Esophagus muscularis mucosa (tissue), 4 donors: ENCODE measurements around the gene GNG5. TPM values are rescaled to one million over a fixed set of nuclear protein-coding genes. Genes with fewer than 3 reads are reported as not detected.

Source experiments
- DNase-seq: peaks from one replicate; pipeline ENCODE4 v3.0.0-alpha.2; 2017; ENCODE audit errors: extremely low spot score
- H3K27ac ChIP-seq, 4 donors: fragments of 200-600 bp; sonication (generic); replicated peaks in 1 of 4; 1 replicate in 3 of 4; 2 replicates in 1 of 4; pipeline ENCODE4 v1.5.1; 2016 to 2019; ENCODE audit warnings: mild to moderate bottlenecking in 1 of 4
- H3K27me3 ChIP-seq, 4 donors: fragments of 200-600 bp; sonication (generic); one replicate each; pipeline versions ENCODE4 v1.5.1 to v1.6.0; 2016 to 2019
- H3K36me3 ChIP-seq, 4 donors: fragments of 200-600 bp; sonication (generic); one replicate each; pipeline ENCODE4 v1.5.1; 2016 to 2019
- H3K4me1 ChIP-seq, 4 donors: fragments of 200-600 bp; sonication (generic); one replicate each; pipeline ENCODE4 v1.5.1; 2016 to 2019
- H3K4me3 ChIP-seq, 4 donors: fragments of 200-600 bp; sonication (generic); 1 replicate in 2 of 4; 2 replicates in 2 of 4; pipeline ENCODE4 v1.5.1; 2016 to 2019; ENCODE audit warnings: mild to moderate bottlenecking in 4 of 4, moderate library complexity in 1 of 4
- H3K9me3 ChIP-seq, 4 donors: fragments of 200-600 bp; sonication (generic); 1 replicate in 3 of 4; 2 replicates in 1 of 4; pipeline ENCODE4 v1.5.1; 2016 to 2019
- CTCF ChIP-seq, 3 experiments: fragments of 200-600 bp in 2 of 3; fragments of 450-650 bp in 1 of 3; sonication (generic) in 2 of 3; IDR thresholded peaks; one replicate each; pipeline ENCODE4 v1.5.1; 2017 to 2019; ENCODE audit warnings: antibody characterized with exemption in 3 of 3, mild to moderate bottlenecking in 2 of 3, moderate library complexity in 1 of 3
- EP300 ChIP-seq: sonication (generic); formaldehyde crosslinking; IDR thresholded peaks from one replicate; pipeline ENCODE4 v1.6.1; 2017; ENCODE audit warnings: antibody characterized with exemption
- POLR2A ChIP-seq: fragments of 450-650 bp; IDR thresholded peaks from one replicate; pipeline ENCODE4 v1.6.1; 2017; ENCODE audit warnings: antibody characterized with exemption, moderate library complexity, mild to moderate bottlenecking, low read depth
- POLR2AphosphoS5 ChIP-seq, 2 donors: sonication (generic); formaldehyde crosslinking; IDR thresholded peaks; one replicate each; pipeline ENCODE4 v1.6.1; 2017; ENCODE audit warnings: antibody characterized with exemption in 2 of 2
- WGBS: methylation state at CpG from one replicate; pipeline ENCODE4 v1.1.5; 2018; 5-methylcytosine and 5-hydroxymethylcytosine counted together
- intact Hi-C: fragments of 100-400 bp; cut with DNase I; formaldehyde crosslinking; loops from one replicate; pipeline ENCODE4 v1.15.1; 2023
- total RNA-seq, 4 donors: library from RNA; depleted of rRNA; stranded (reverse); fragments of >200 nt; gene quantifications; one replicate each; pipeline versions ENCODE4 v1.1.0 to v1.2.1, GENCODE V29; 2016

The GNG5 gene
- total RNA-seq, 4 donors from 2014 or later = 62.6 to 79.3 (median 74.5) TPM

- intact Hi-C loops = no loop called here
- H3K36me3 ChIP-seq = peaks cover 14 to 96% (median 68%) of the 10 kb centered on the region in 4 donors
- peaks cover 24 to 39% (median 36%) of the 10 kb centered on the region in 4 donors for H3K4me1 ChIP-seq
- no peak overlapping the region for H3K4me3 ChIP-seq
- no peaks in the 10 kb centered on the region for H3K27me3 ChIP-seq
- no peak for TF ChIP-seq CTCF (IDR thresholded peaks at IDR 0.05)
- TF ChIP-seq POLR2A = no peak
- no peak for TF ChIP-seq EP300
- TF ChIP-seq POLR2AphosphoS5 (IDR thresholded peaks at IDR 0.05) = no peak
- no peak for DNase-seq
- WGBS = 87% methylated on average over 3 of the region's 3 CpGs
- no peaks in the 10 kb centered on the region for H3K9me3 ChIP-seq
- H3K27ac ChIP-seq = no peak overlapping the region
These were observed 9.9 kb downstream of the GNG5 start for GRCh38 chr1:84496498-84496897.

- no peaks in the 10 kb centered on the region for H3K27me3 ChIP-seq
- no peak for TF ChIP-seq POLR2AphosphoS5 (IDR thresholded peaks at IDR 0.05)
- TF ChIP-seq EP300 = no peak
- no peak for TF ChIP-seq CTCF (IDR thresholded peaks at IDR 0.05)
- no peak for TF ChIP-seq POLR2A
- intact Hi-C loops = no loop called here
- no peak overlapping the region for H3K27ac ChIP-seq
- H3K9me3 ChIP-seq = no peaks in the 10 kb centered on the region
- H3K4me1 ChIP-seq = peaks cover 5 to 19% (median 14%) of the 10 kb centered on the region in 4 donors
- WGBS = 65% methylated on average over 1 of the region's 1 CpG
- H3K36me3 ChIP-seq = peaks cover 17 to 94% (median 72%) of the 10 kb centered on the region in 4 donors
- DNase-seq = no peak
- H3K4me3 ChIP-seq = no peak overlapping the region
These were observed 12.6 kb downstream of the GNG5 start for GRCh38 chr1:84493747-84494146.

- no peak overlapping the region for H3K27ac ChIP-seq
- DNase-seq = no peak
- no peaks in the 10 kb centered on the region for H3K9me3 ChIP-seq
- intact Hi-C loops = no loop called here
- H3K36me3 ChIP-seq = peaks cover 15 to 84% (median 67%) of the 10 kb centered on the region in 4 donors
- whole genome bisulfite sequencing = 43% methylated on average over 1 of the region's 1 CpG
- no peaks in the 10 kb centered on the region for H3K27me3 ChIP-seq
- peaks cover 5 to 14% (median 8%) of the 10 kb centered on the region in 4 donors for H3K4me1 ChIP-seq
- TF ChIP-seq EP300 = no peak
- no peak for TF ChIP-seq POLR2AphosphoS5 (IDR thresholded peaks at IDR 0.05)
- TF ChIP-seq CTCF (IDR thresholded peaks at IDR 0.05) = no peak
- TF ChIP-seq POLR2A = no peak
- H3K4me3 ChIP-seq = no peak overlapping the region
These were observed 13.7 kb downstream of the GNG5 start for GRCh38 chr1:84492726-84493125.

GRCh38 chr1:84489766-84490165, 16.6 kb downstream of the GNG5 start:
- no peaks in the 10 kb centered on the region for H3K27me3 ChIP-seq
- 87% methylated on average over 2 of the region's 2 CpGs for WGBS
- H3K9me3 ChIP-seq = no peaks in the 10 kb centered on the region
- TF ChIP-seq POLR2AphosphoS5 (IDR thresholded peaks at IDR 0.05) (no peak), CTCF (IDR thresholded peaks at IDR 0.05) (no peak), POLR2A (no peak), EP300 (no peak)
- H3K27ac ChIP-seq = no peak overlapping the region
- no peak overlapping the region for H3K4me3 ChIP-seq
- peaks cover 3 to 68% (median 47%) of the 10 kb centered on the region in 4 donors for H3K36me3 ChIP-seq
- no peak for DNase-seq
- peaks cover 5 to 14% (median 8%) of the 10 kb centered on the region in 4 donors for H3K4me1 ChIP-seq
- intact Hi-C loops = no loop called here

GRCh38 chr1:84488107-84488506, 18.3 kb downstream of the GNG5 start:
- Histone ChIP-seq H3K4me1 (peaks cover 5 to 14% (median 8%) of the 10 kb centered on the region in 4 donors), H3K4me3 (no peak overlapping the region), H3K27me3 (no peaks in the 10 kb centered on the region), H3K27ac (no peak overlapping the region), H3K36me3 (peaks cover 6 to 68% (median 45%) of the 10 kb centered on the region in 4 donors), H3K9me3 (no peaks in the 10 kb centered on the region)
- 82% methylated on average over 3 of the region's 3 CpGs for WGBS
- intact Hi-C loops = no loop called here
- no peak for DNase-seq
- no peak for TF ChIP-seq CTCF (IDR thresholded peaks at IDR 0.05)
- TF ChIP-seq POLR2A = no peak
- TF ChIP-seq POLR2AphosphoS5 (IDR thresholded peaks at IDR 0.05) = no peak
- no peak for TF ChIP-seq EP300
